Measurements from ENCODE around the gene RPUSD2. TPM values are rescaled to one million over a fixed set of nuclear protein-coding genes. Genes with fewer than 3 reads are reported as not detected.

RPUSD2 gene
- total RNA-seq, 4 donors from 2014 or later, result 4.3 to 11.4 (median 8.3) TPM

DNA sequence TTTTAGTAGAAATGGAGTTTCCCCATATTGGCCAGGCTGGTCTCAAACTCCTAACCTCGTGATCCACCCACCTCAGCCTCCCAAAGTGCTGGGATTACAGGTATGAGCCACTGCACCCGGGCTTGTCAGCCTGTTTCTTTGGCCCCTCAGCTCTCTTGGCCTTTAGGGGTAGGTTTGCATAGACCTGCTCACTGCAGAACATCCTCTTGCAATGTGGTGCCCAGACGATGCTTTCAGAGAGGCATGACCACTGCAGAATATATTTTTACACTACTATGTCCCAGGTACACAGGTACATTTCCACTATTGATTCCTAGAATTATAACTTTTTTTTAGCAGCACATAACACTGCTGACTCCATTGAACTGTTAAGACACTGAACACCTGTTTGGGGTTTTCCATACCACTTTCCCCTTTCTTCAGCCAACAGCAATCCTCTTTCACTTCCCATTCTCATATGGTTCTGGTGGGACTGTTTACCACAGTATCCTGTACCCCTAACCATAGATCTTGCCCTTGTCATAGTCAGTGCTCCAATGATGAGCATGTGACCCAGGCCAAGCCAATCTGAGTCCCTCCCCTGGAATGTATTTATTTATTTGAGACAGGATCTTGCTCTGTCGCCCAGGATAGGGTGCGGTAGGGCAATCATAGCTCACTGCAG, 25.3 kb upstream of the RPUSD2 start:
- no peak for DNase-seq (ENCODE audit: low spot score in 2 of 2)
- Histone ChIP-seq H3K9me3 (no peaks in the 10 kb centered on the region), H3K27me3 (no peaks in the 10 kb centered on the region), H3K36me3 (peaks cover 0 to 49% (median 0%) of the 10 kb centered on the region in 3 donors), H3K27ac (no peak overlapping the region), H3K4me3 (no peak overlapping the region), H3K4me1 (no peaks in the 10 kb centered on the region)
- TF ChIP-seq, protein P1, sequence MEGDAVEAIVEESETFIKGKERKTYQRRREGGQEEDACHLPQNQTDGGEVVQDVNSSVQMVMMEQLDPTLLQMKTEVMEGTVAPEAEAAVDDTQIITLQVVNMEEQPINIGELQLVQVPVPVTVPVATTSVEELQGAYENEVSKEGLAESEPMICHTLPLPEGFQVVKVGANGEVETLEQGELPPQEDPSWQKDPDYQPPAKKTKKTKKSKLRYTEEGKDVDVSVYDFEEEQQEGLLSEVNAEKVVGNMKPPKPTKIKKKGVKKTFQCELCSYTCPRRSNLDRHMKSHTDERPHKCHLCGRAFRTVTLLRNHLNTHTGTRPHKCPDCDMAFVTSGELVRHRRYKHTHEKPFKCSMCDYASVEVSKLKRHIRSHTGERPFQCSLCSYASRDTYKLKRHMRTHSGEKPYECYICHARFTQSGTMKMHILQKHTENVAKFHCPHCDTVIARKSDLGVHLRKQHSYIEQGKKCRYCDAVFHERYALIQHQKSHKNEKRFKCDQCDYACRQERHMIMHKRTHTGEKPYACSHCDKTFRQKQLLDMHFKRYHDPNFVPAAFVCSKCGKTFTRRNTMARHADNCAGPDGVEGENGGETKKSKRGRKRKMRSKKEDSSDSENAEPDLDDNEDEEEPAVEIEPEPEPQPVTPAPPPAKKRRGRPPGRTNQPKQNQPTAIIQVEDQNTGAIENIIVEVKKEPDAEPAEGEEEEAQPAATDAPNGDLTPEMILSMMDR (IDR thresholded peaks at IDR 0.05), result no peak
- TF ChIP-seq EP300 (IDR thresholded peaks at IDR 0.05), result no peak
- no peak for TF ChIP-seq POLR2A (IDR thresholded peaks at IDR 0.05)
- 78 to 85% methylated on average over 5 of the region's 5 CpGs for WGBS, 2 donors

DNA sequence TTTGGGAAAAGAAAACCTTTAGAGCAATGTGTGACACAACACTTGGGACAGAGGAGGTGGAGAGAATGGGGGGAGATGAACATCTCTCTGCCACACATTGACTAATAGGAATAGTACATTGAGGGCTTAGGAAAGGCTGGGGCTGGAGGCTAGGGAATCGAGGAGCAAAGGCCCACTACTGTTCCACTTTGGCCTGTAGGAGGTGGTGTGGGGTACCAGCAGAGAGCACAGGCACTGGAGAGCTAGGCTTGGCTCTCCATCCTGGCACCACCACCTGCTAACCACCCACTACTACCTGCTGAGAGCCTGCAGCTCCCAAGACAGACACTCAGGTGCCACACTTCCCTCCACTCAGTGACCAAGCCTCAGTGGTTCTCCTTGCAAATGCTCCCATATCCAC, 23.6 kb upstream of the RPUSD2 start:
- DNase-seq (ENCODE audit: low spot score in 2 of 2), result no peak
- no peak overlapping the region for H3K27ac ChIP-seq
- H3K9me3 ChIP-seq, result no peaks in the 10 kb centered on the region
- 39 to 88% methylated on average over 1 of the region's 1 CpG for WGBS, 2 donors
- H3K36me3 ChIP-seq, result peaks cover 0 to 48% (median 0%) of the 10 kb centered on the region in 3 donors
- TF ChIP-seq POLR2A (IDR thresholded peaks at IDR 0.05), result no peak
- TF ChIP-seq, protein P1 (IDR thresholded peaks at IDR 0.05), result no peak
- no peak for TF ChIP-seq EP300 (IDR thresholded peaks at IDR 0.05)
- H3K27me3 ChIP-seq, result no peaks in the 10 kb centered on the region
- H3K4me3 ChIP-seq, result no peak overlapping the region
- H3K4me1 ChIP-seq, result no peaks in the 10 kb centered on the region

DNA sequence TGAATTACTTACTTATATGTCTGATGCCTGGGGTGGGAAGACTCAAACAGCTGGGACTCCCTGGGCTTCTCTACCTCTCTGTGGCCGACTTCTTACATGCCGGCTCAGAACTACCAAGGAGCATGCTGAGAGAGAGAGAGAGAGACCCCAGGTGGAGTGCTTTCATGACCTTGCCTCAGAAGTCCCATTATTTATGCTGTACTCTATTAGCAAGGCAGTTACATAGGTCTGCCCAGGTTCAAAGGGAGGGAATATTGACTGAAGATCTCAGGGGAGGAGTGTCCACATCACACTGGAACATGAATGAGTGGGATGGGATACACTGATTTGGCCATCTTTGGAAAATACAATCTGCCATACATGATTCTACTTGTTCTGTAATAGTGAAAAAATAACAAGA, 20.5 kb upstream of the RPUSD2 start:
- H3K27ac ChIP-seq, result no peak overlapping the region
- TF ChIP-seq POLR2A (IDR thresholded peaks at IDR 0.05) (no peak), EP300 (IDR thresholded peaks at IDR 0.05) (no peak)
- TF ChIP-seq, protein P1 (IDR thresholded peaks at IDR 0.05), result no peak
- H3K4me1 ChIP-seq, result no peaks in the 10 kb centered on the region
- no peak overlapping the region for H3K4me3 ChIP-seq
- no peak for DNase-seq (ENCODE audit: low spot score in 2 of 2)
- peaks cover 0 to 72% (median 0%) of the 10 kb centered on the region in 3 donors for H3K36me3 ChIP-seq
- WGBS, 2 donors, result 81 to 85% methylated on average over 2 of the region's 2 CpGs
- no peaks in the 10 kb centered on the region for H3K27me3 ChIP-seq
- no peaks in the 10 kb centered on the region for H3K9me3 ChIP-seq

DNA sequence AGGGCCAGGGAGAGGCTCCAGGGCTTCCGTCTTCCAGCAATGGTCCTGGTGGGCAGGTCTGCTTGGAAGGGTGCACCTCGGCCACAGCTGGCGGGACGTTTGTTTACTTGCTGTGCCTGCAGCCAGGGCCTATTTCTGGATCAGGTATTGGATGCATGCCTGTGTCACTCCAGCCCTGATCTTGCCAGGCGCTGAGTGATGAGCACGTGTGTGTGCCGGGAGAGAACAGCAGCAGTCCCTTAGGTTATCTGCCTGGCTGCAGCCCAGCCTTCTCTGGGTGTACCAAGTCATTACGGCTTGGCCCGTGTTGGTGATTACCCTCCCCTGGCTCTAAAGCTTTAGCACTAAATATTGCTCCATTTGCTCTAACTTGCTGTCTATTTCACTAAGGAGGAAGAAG, 19.2 kb upstream of the RPUSD2 start:
- H3K4me3 ChIP-seq, result no peak overlapping the region
- 75 to 76% methylated on average over 8 to 9 of the region's 9 CpGs for WGBS, 2 donors
- TF ChIP-seq, protein P1 (IDR thresholded peaks at IDR 0.05), result no peak
- TF ChIP-seq EP300 (IDR thresholded peaks at IDR 0.05) (no peak), POLR2A (IDR thresholded peaks at IDR 0.05) (no peak)
- DNase-seq (ENCODE audit: low spot score in 2 of 2), result no peak
- H3K36me3 ChIP-seq, result peaks cover 0 to 85% (median 0%) of the 10 kb centered on the region in 3 donors
- H3K4me1 ChIP-seq, result no peaks in the 10 kb centered on the region
- H3K9me3 ChIP-seq, result no peaks in the 10 kb centered on the region
- H3K27me3 ChIP-seq, result no peaks in the 10 kb centered on the region
- H3K27ac ChIP-seq, result no peak overlapping the region

DNA sequence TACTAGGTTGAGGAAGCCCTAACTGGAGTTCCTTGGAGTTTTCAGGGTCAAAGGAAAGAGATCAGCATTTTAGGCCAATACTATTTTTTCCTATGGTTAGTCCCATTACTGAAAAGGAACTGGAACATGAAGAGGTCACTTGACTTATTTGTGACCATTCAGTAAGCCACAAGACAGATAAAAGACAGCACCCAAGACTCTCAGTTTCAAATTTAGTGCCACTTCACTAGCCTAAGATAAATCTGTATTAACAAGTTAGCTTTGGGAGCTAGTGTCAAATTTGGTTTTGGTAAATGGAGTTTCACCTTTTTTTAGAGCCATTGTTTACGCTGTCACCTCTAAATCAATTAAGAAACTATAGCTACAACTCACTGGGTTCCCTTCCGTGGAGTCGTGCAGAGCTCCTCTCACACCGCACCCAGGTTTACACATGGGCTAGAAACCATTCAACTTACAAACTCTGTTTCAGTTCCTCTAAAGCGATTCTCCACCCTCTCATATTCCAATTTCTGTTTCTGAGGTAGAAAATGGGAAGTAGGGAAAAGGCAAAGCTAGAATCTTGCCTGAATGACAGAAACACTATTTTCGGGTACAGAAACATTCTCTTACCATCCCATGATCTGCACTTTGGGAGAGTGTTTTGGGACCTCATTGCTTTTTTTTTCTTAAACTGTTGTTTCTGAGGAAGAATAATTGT, 18.6 kb upstream of the RPUSD2 start:
- Histone ChIP-seq H3K4me1 (no peaks in the 10 kb centered on the region), H3K4me3 (no peak overlapping the region), H3K9me3 (no peaks in the 10 kb centered on the region), H3K27me3 (no peaks in the 10 kb centered on the region), H3K27ac (no peak overlapping the region), H3K36me3 (peaks cover 0 to 88% (median 0%) of the 10 kb centered on the region in 3 donors)
- TF ChIP-seq POLR2A (IDR thresholded peaks at IDR 0.05), result no peak
- no peak for TF ChIP-seq EP300 (IDR thresholded peaks at IDR 0.05)
- TF ChIP-seq, protein P1 (IDR thresholded peaks at IDR 0.05), result no peak
- 84 to 89% methylated on average over 6 of the region's 6 CpGs for WGBS, 2 donors
- no peak for DNase-seq (ENCODE audit: low spot score in 2 of 2)
